SK-N-MC (cell line): ENCODE results near the gene PCBP2.
"Not testable (repeated sequence)": the region's sequence is repeated elsewhere in the genome, so short reads cannot be mapped to it uniquely, and the experiment has no call there.

Source experiments
- EZH2 ChIP-seq: fragments of 200-600 bp; sonication (generic); IDR thresholded peaks from one replicate; pipeline ENCODE4 v1.6.1; 2017; ENCODE audit warnings: antibody characterized with exemption
- POLR2AphosphoS5 ChIP-seq: IDR thresholded peaks from 2 replicates; pipeline ENCODE4 v1.6.1; 2012; ENCODE audit warnings: mild to moderate bottlenecking, low read depth, low read length, borderline replicate concordance

- not testable (repeated sequence) for TF ChIP-seq EZH2, POLR2AphosphoS5
These were observed 29.6 kb downstream of the PCBP2 start for GRCh38 chr12:53481458-53481857.
